NB4 (cell line): ENCODE results near the gene RBM39.
"Not testable (repeated sequence)": the region's sequence is repeated elsewhere in the genome, so short reads cannot be mapped to it uniquely, and the experiment has no call there.

Source experiments
- DNase-seq: peaks from one replicate; pipeline ENCODE4 v3.0.0; 2010; ENCODE audit warnings: low read depth
- H3K4me3 ChIP-seq: one replicate; pipeline ENCODE4 v1.5.1; 2011; ENCODE audit warnings: mild to moderate bottlenecking, low read depth, low read length, moderate library complexity
- MYC ChIP-seq: IDR thresholded peaks from 2 replicates; pipeline ENCODE4 v1.6.1; 2011; ENCODE audit warnings: low read depth, low read length
- POLR2A ChIP-seq: IDR thresholded peaks from 2 replicates; pipeline ENCODE4 v1.6.1; 2011; ENCODE audit warnings: mild to moderate bottlenecking; ENCODE audit not compliant: insufficient read length; ENCODE audit errors: extremely low read depth
- TF ChIP-seq, protein P1 (sequence below): IDR thresholded peaks from 2 replicates; pipeline ENCODE4 v1.6.1; 2011; ENCODE audit warnings: low read depth, low read length
- TF ChIP-seq, protein P2 (sequence below): IDR thresholded peaks from one replicate; pipeline ENCODE4 v1.5.1; 2012; ENCODE audit warnings: low read depth, low read length

The RBM39 gene

DNA sequence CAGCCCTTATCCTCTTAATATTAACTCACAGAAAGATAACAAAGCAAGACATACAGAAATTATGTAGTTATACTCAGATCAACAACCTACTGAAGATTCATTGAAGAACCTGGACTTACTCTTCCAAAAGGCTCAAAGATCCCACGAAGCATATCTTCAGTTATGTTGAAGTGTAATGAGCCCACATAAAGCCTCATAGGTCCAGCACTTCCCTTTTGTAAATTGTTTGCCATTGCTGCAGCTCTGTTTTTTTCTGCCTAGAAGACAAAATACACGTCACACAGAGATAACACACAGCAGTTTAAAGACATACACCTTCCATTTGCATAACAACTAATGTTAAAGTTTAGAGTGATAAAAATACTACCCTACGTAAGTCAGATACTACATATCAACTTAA lies 20.4 kb downstream of the RBM39 start:
- H3K4me3 ChIP-seq, result no peak overlapping the region
- DNase-seq, result no peak
- TF ChIP-seq POLR2A (no peak), MYC (no peak)
- TF ChIP-seq, protein P1, sequence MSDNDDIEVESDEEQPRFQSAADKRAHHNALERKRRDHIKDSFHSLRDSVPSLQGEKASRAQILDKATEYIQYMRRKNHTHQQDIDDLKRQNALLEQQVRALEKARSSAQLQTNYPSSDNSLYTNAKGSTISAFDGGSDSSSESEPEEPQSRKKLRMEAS, result no peak
- TF ChIP-seq, protein P2, sequence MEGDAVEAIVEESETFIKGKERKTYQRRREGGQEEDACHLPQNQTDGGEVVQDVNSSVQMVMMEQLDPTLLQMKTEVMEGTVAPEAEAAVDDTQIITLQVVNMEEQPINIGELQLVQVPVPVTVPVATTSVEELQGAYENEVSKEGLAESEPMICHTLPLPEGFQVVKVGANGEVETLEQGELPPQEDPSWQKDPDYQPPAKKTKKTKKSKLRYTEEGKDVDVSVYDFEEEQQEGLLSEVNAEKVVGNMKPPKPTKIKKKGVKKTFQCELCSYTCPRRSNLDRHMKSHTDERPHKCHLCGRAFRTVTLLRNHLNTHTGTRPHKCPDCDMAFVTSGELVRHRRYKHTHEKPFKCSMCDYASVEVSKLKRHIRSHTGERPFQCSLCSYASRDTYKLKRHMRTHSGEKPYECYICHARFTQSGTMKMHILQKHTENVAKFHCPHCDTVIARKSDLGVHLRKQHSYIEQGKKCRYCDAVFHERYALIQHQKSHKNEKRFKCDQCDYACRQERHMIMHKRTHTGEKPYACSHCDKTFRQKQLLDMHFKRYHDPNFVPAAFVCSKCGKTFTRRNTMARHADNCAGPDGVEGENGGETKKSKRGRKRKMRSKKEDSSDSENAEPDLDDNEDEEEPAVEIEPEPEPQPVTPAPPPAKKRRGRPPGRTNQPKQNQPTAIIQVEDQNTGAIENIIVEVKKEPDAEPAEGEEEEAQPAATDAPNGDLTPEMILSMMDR, result no peak

DNA sequence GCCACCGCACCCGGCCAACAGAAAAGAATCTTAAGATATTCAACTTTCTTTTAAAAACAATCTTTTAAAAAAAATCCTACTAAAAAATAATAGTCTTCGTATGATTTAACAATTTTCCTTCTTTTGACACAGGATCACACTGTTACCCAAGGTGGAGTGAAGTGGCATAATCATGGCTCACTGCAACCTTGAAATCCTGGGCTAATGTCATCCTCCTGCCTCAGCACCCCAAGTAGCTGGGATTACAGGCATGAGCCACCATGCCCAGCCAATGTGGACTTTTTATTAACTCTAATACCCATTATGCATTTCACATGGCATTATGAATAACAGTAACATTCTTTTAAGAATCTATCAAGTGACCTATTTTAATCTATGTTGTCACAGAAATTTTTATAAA lies 20.8 kb downstream of the RBM39 start:
- H3K4me3 ChIP-seq, result no peak overlapping the region
- no peak for DNase-seq
- TF ChIP-seq, protein P1, result no peak
- TF ChIP-seq POLR2A (no peak), MYC (no peak)
- TF ChIP-seq, protein P2, result no peak

DNA sequence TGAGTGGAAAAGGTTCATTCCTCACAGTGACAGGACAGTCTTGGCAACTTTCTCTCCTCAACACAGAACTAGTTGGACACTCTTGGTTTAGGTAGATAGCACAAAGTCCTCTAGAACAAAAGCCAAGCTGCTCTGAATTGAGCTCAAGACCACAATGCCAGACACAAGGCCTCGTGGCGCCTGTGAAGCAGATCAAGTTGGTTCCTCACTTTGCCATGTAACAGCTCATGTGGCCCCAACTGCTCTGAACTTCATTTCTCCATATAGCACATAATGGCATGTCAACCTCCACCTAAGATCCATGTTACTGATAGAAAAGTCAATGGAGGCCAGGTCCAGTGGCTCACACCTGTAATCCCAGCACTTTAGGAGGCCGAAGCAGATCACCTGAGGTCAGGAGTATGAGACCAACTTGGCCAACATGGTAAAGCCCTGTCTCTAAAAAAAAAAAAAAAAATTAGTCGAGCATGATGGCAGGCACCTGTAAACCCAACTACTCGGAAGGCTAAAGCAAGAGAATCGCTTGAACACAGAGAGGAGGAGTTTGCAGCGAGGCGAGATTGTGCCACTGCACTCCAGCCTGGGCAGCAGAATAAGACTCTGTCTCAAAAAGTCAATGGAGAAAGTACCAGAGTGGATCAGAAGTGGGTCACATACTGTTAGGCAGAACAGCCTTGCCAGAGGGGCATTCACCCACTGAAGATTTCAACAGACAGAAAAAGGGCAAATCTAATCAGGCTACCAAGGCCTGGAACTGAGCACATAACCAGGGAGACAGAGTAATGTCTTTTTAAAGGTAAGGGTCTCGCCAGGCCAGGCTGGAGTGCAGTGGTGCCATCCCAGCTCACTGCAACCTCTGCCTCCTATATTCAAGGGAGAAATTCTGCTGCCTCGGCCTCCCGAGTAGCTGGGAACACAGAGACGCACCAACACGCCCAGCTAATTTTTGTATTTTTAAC lies 21.6 kb downstream of the RBM39 start:
- no peak overlapping the region for H3K4me3 ChIP-seq
- DNase-seq, result no peak
- TF ChIP-seq, protein P2, result no peak
- TF ChIP-seq, protein P1, result no peak
- TF ChIP-seq POLR2A, result no peak
- no peak for TF ChIP-seq MYC

DNA sequence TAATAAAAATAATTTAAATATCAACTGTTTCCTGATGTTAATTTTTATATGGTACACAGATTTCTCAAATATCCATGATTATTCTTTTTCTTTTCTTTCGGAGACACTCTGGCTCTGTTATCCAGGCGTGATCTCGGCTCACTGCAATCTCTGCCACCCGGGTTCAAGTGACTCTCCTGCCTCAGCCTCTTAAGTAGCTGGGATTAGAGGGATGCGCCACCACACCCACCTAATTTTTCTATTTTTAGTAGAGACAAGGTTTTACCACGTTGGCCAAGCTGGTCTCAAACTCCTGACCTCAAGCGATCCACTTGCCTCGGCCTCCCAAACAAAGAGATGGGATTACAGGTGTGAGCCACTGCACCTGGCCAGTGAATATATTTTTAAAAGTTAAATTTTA lies 22.3 kb downstream of the RBM39 start:
- DNase-seq, result no peak
- H3K4me3 ChIP-seq, result no peak overlapping the region
- TF ChIP-seq, protein P1, result no peak
- no peak for TF ChIP-seq POLR2A
- TF ChIP-seq, protein P2, result no peak
- TF ChIP-seq MYC, result no peak

DNA sequence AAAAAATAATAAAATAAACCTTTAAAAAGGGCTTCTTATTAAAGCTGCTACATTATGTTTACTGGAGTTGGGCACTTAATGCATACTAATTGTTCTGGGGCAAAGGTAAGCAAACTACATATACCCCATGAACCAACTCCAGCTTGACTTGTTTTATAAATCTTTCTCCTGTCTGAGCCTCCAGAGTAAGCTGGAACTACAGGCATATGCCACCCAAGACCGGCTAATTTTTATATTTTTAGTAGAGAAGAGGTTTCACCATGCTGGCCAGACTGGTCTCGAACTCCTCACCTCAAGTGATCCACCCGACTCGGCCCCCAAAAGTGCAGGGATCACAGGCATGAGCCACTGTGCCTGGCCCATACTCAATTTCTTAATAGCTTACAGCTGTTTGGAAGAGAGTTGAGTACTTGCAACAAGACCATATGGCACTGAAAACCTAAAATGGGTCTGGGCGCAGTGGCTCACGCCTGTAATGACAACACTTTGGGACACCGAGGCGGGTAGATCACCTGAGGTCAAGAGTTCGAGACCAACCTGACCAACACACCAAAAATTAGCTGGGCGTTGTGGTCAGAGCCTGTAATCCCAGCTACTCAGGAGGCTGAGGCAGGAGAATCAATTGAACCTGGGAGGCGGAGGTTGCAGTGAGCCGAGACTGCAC lies 23.0 kb downstream of the RBM39 start:
- TF ChIP-seq, protein P1, result no peak
- TF ChIP-seq POLR2A (no peak), MYC (no peak)
- TF ChIP-seq, protein P2, result no peak
- H3K4me3 ChIP-seq, result no peak overlapping the region
- DNase-seq, result no peak

DNA sequence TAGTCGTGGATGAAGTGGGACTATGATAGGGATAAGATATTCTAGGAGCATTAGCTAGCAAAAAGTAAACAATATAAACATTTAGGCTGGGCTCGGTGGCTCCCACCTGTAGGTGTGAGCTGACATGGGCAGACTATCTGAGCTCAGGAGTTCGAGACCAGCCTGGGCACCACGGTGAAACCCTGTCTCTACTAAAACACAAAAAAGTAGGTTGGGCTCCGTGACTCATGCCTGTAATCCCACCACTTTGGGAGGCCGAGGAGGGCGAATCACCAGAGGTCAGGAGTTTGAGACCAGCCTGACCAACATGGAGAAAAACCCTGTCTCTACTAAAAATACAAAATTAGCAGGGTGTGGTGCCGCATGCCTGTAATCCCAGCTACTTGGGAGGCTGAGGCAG lies 23.7 kb downstream of the RBM39 start:
- H3K4me3 ChIP-seq, DNase-seq: not testable (repeated sequence)
